OCI-LY7 (cell line): ENCODE data around the gene CXorf38. TPM values are rescaled to one million over a fixed set of nuclear protein-coding genes. Genes with fewer than 3 reads are reported as not detected.

ENCODE experiments used
- BruUV-seq: library from RNA; stranded (reverse); fragments of 400-500 nt; replicated peaks from 2 replicates; lab custom pipeline; 2021; lab: Mats Ljungman, UMichigan
- CTCF ChIA-PET: fragments of 300-600 bp; sonication (Branson Sonifier 250); formaldehyde crosslinking; loops from one replicate; lab custom pipeline; 2022; ENCODE audit warnings: antibody characterized with exemption; ENCODE audit not compliant: unreplicated experiment; lab: Charles Lee
- POLR2A ChIA-PET: fragments of 300-600 bp; sonication (Branson Sonifier 250); formaldehyde crosslinking; loops from one replicate; lab custom pipeline; 2022; ENCODE audit warnings: antibody characterized with exemption; lab: Charles Lee
- DNase-seq: peaks from one replicate; pipeline ENCODE4 v3.0.0-alpha.2; 2015; ENCODE audit warnings: low spot score
- H2AFZ ChIP-seq: fragments of 200-600 bp; sonication (generic), shearing (Covaris generic); 2 replicates; pipeline ENCODE4 v1.6.1; 2014; ENCODE audit warnings: mild to moderate bottlenecking, antibody characterized with exemption, low read length, moderate library complexity
- H3K27ac ChIP-seq: fragments of 200-600 bp; sonication (generic); 2 replicates; pipeline ENCODE4 v1.5.1; 2014; ENCODE audit warnings: mixed run types, low read depth, mild to moderate bottlenecking, moderate library complexity, low read length, inconsistent platforms; ENCODE audit not compliant: poor library complexity, severe bottlenecking
- H3K36me3 ChIP-seq: fragments of 200-600 bp; sonication (generic); 2 replicates; pipeline ENCODE4 v1.6.1; 2014; ENCODE audit warnings: mild to moderate bottlenecking, antibody characterized with exemption, low read length, moderate library complexity, mixed read lengths; ENCODE audit not compliant: insufficient read depth
- H3K4me1 ChIP-seq: fragments of 200-600 bp; sonication (generic); 2 replicates; pipeline ENCODE4 v1.5.1; 2014; ENCODE audit warnings: mild to moderate bottlenecking, low read length; ENCODE audit not compliant: insufficient read depth, poor library complexity, severe bottlenecking
- H3K4me2 ChIP-seq: fragments of 200-600 bp; sonication (generic); 2 replicates; pipeline ENCODE4 v1.6.1; 2014; ENCODE audit warnings: mild to moderate bottlenecking, low read length
- H3K4me3 ChIP-seq: fragments of 200-600 bp; sonication (generic); 2 replicates; pipeline ENCODE4 v1.5.1; 2014; ENCODE audit warnings: mild to moderate bottlenecking, low read depth, low read length; ENCODE audit not compliant: poor library complexity, severe bottlenecking
- H3K79me2 ChIP-seq: fragments of 200-600 bp; sonication (generic); 2 replicates; pipeline ENCODE4 v1.6.1; 2016; ENCODE audit warnings: low read depth, mild to moderate bottlenecking, low read length, moderate library complexity, mixed read lengths; ENCODE audit not compliant: insufficient read depth
- H3K9me2 ChIP-seq: fragments of 200-600 bp; sonication (generic); 2 replicates; pipeline ENCODE4 v1.6.1; 2016; ENCODE audit warnings: mild to moderate bottlenecking, low read length, mixed read lengths; ENCODE audit not compliant: insufficient read depth
- H3K9me3 ChIP-seq: fragments of 200-600 bp; sonication (generic); 2 replicates; pipeline ENCODE4 v1.6.1; 2014; ENCODE audit warnings: mild to moderate bottlenecking, mixed run types, low read length, mixed read lengths
- H4K20me1 ChIP-seq: fragments of 200-600 bp; sonication (generic); 2 replicates; pipeline ENCODE4 v1.6.1; 2014; ENCODE audit warnings: mild to moderate bottlenecking, antibody characterized with exemption, low read length, moderate library complexity, mixed read lengths; ENCODE audit not compliant: insufficient read depth
- CTCF ChIP-seq: fragments of 200-600 bp; sonication (generic); conservative IDR thresholded peaks from 2 replicates; pipeline ENCODE4 v1.5.1; 2014; ENCODE audit warnings: mild to moderate bottlenecking, antibody characterized with exemption, low read length, moderate library complexity, mixed read lengths
- EZH2phosphoT487 ChIP-seq: fragments of 200-600 bp; sonication (generic); IDR thresholded peaks from 2 replicates; pipeline ENCODE4 v1.6.1; 2018; ENCODE audit warnings: low read depth, borderline replicate concordance, mild to moderate bottlenecking, mixed run types, antibody characterized with exemption, low read length, moderate library complexity, mixed read lengths
- intact Hi-C: fragments of 100-400 bp; cut with micrococcal nuclease; formaldehyde crosslinking; loops from one replicate; pipeline ENCODE4 v1.10.0; 2022; ENCODE audit not compliant: unreplicated experiment
- total RNA-seq, 2 experiments: library from RNA; depleted of rRNA in 1 of 2; stranded (reverse); fragments of >200 nt in 1 of 2; shearing (Covaris generic) in 1 of 2; gene quantifications; 2 replicates each; pipeline ENCODE4 v1.2.3, GENCODE V29; 2014 to 2022

The CXorf38 gene
- total RNA-seq, 2 experiments from 2014 or later, result 12.9 to 15.9 TPM

GRCh38 chrX:40623665-40624064, 23.7 kb downstream of the CXorf38 start:
- no peaks in the 10 kb centered on the region for H3K9me3 ChIP-seq
- TF ChIP-seq EZH2phosphoT487, result no peak
- TF ChIP-seq CTCF, result no peak
- BruUV-seq, result no TSS peak
- no peak overlapping the region for H2AFZ ChIP-seq
- H4K20me1 ChIP-seq, result no peaks in the 10 kb centered on the region
- no peaks in the 10 kb centered on the region for H3K4me1 ChIP-seq
- CTCF ChIA-PET, result no interaction called here
- H3K27ac ChIP-seq, result no peak overlapping the region
- no peak for DNase-seq
- POLR2A ChIA-PET, result no interaction called here
- intact Hi-C loops, result no loop called here
- no peak overlapping the region for H3K4me3 ChIP-seq
- no peaks in the 10 kb centered on the region for H3K9me2 ChIP-seq
- H3K36me3 ChIP-seq, result peaks cover 19% of the 10 kb centered on the region
- no peak overlapping the region for H3K4me2 ChIP-seq
- H3K79me2 ChIP-seq, result no peaks in the 10 kb centered on the region

DNA sequence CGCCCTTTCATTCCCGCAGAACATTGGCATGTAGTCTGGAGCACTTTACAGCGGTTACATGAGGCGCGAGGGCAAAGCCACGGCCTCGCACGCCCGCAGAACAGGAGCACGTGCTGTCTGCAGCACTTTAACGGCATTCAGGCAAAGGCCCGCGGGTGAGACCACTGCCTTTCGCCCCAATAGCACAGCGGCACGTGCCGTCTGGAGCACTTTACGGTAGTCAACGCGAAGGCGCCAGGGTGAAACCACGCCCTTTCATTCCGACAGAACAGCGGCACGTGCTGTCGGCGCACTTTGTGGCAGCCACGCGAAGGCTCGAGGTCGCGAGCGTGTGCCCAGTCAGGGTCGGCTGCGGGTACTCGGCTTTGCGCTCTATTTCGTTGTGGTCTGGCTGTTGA, 24.2 kb downstream of the CXorf38 start, which contains the start of gene MPC1L:
TSS of gene MPC1L (plus strand) at position 290 of the 398 bp plus-strand sequence. CDS start 138 bp downstream, outside the sequence.
- TF ChIP-seq CTCF (no peak), EZH2phosphoT487 (no peak)
- Histone ChIP-seq H2AFZ (no peak within 1 kb of the TSS), H3K79me2 (no peaks in the 10 kb centered on the region), H3K36me3 (peaks cover 14% of the 10 kb centered on the region), H3K27ac (no peak within 1 kb of the TSS), H3K9me2 (no peaks in the 10 kb centered on the region), H3K4me1 (no peaks in the 10 kb centered on the region), H3K9me3 (no peaks in the 10 kb centered on the region), H3K4me2 (no peak within 1 kb of the TSS), H4K20me1 (no peaks in the 10 kb centered on the region), H3K4me3 (no peak within 1 kb of the TSS)
- POLR2A ChIA-PET, result no interaction called here
- CTCF ChIA-PET, result no interaction called here
- no peak for DNase-seq
- intact Hi-C loops, result no loop called here
- BruUV-seq, result no TSS peak

- Histone ChIP-seq H3K79me2 (no peaks in the 10 kb centered on the region), H4K20me1 (no peaks in the 10 kb centered on the region), H3K4me1 (no peaks in the 10 kb centered on the region), H3K9me2 (no peaks in the 10 kb centered on the region), H3K4me2 (no peak overlapping the region), H3K9me3 (no peaks in the 10 kb centered on the region), H3K27ac (no peak overlapping the region), H3K4me3 (no peak overlapping the region), H3K36me3 (peaks cover 9% of the 10 kb centered on the region; the same call in 1 of the 2 replicates), H2AFZ (no peak overlapping the region)
- DNase-seq, result no peak
- TF ChIP-seq EZH2phosphoT487 (no peak), CTCF (no peak)
- intact Hi-C loops, result no loop called here
- no TSS peak for BruUV-seq
- CTCF ChIA-PET, result no interaction called here
- POLR2A ChIA-PET, result no interaction called here
Measured at GRCh38 chrX:40622479-40623138, 24.8 kb downstream of the CXorf38 start.
